AG20443 (cell line): Measurements from ENCODE around the gene CACNA2D4.

ENCODE experiments used
- DNase-seq: peaks from one replicate; pipeline ENCODE4 v3.0.0; 2012; ENCODE audit warnings: low spot score, mixed read lengths

Gene CACNA2D4

DNA sequence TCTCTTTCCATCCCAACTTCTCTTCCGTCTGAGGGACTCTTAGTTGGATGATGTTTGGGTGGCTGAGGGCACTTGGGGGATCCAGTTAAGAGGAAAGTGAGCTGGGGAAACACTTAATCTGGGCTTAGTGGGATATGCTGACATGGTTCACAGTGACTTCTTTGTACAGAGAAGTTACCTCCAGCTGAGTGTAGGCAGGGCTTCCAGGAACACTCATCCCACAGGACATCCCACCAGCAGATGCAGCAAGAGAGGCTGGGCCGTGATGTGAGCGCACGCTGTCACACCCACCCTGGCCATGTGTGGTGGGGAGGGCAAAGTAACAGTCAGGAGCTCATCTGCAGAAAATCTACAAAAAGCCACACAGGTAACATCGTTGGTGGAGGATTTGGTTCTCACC lies 832 bp upstream of the CACNA2D4 start:
- peak; percentile 4 for DNase-seq

DNA sequence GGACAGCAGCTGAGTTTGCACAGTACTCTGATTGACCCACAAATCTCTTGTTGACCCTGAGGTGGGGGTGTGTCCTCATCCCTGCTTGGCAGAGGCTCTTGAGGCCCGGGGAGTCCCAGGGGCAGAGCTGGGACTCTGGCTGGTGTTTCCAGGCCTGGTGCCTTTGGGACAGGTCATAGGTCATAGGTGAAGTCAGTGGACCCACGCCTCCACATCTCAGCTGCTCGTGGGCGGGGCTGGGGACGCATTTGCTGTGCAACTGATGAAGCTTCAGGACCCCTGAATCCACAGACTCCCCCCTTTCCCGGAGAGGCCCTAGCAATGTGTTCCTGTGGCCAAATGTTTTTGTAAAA lies 408 bp upstream of the CACNA2D4 start:
- DNase-seq = no peak

DNA sequence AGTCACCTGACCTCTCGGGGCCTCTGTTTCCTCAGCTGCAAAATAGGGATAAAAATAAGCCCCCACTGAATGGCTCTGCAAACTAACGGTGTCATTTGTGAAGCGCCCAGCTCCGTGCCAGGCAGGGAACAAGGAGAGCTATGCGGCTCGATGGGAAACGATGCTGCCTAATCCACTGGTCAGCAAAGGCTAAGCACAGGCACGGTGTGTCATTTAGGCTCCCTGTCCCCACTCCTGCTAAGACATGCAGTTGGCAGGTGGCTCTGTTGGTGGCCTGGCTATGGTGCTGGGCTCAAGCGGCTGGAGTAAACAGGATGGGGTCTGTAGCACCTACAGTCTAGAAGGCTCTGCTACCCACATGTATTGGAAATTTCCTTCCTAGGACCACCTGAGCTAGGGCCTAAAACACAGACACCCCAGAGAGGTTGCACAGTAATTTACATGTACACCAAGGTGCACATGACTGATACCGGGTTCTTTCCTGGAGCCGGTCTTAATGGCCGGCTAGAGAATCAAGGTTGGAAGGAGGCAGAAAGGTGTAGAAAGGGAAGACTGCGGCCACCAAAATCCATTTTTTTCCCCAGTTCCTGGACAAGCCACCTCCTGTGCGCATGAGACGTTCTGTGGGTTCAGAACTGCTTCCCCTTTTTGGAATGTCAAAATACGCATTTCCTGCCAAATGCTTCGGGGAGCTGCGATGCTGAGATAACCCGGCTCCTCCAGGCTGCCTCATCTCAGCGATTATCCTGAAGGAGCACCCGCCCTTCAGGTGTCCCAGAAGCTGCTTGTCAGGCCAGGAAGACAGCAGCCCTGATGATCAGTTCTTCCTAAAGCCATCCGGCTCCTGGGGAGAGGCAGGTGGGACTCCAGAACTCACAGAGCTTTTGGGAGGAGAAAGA lies 1.0 kb downstream of the CACNA2D4 start:
- peak; percentile 7 for DNase-seq

DNA sequence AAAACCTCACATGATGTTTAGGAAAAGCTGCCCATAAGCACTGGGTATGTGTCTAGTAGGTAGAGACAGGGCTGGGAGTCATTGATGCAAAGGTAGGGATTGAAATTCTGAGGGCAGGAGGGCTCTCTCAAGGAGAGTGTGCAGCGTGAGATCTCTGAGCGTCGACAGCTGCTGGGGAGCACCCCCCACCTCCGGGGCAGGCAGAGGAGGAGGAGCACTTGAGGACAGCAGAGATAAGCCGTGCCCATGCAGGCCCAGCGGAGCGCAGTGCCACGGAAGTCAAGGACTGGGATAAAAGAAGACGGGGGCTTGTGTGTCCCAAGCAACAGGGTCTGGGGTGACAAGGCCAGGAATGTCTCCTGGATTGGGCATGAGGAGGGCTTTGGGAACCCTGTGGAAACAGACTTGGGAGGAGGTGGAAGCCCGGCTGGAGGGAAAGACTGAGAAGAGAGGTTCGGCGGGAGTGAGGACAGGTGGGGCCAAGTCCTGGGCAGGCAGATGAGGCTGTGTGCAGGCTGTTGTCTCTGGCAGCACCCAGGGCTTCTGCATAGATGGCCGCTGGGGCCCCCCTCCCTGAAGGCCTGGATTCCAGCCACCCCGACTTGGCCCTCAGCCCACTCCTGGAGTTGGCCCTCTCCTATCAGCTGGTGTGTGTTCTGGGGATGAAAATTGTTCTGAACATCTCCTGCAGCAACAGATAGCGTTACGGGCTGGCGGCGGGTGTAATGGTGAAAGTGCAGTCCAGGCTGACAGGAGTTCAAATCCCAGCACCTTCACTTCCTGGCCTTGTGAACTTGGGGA lies 1.9 kb downstream of the CACNA2D4 start:
- DNase-seq = peak; percentile 8

DNA sequence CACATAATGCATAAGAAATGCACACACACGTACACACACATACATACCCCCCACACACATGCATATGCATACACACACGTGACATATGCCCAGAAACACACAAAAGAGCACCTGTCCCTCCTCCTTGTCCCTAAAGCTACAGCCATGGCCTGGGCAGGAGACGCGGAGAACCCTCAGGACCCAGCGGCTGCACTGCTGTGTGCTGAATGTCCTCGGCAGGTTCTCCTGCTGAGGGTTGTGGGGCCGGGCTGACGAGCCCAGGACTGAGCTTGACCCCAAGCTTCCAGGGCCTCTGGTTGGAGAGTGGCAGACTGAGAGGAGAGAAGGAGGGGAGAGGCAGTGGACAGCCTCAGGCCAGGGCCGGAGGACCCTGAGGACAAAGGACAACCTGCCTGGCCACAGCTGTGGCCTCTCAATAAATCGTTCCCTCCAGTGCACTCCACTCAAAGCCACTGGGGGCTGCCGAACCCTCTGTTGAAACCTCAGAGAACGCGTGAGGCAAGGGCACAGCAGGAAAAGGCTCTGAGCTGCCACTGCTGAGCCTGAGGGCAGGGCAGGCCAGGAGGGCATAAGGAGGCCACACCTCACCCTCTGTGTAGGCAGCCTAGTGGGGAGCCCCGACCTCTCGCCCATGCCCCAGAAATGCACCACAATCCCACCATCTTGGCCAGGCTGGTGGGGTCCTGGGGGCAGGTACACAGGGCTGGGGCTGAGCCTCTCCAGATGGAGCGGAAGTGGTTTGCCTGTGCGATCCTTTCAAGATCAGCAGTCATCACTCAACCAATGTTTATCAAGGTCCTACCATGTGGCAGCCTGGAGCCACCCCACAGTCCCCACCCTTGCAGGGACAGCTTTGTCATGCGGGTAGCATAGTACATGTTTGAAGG lies 3.1 kb downstream of the CACNA2D4 start:
- DNase-seq = peak; percentile 7

DNA sequence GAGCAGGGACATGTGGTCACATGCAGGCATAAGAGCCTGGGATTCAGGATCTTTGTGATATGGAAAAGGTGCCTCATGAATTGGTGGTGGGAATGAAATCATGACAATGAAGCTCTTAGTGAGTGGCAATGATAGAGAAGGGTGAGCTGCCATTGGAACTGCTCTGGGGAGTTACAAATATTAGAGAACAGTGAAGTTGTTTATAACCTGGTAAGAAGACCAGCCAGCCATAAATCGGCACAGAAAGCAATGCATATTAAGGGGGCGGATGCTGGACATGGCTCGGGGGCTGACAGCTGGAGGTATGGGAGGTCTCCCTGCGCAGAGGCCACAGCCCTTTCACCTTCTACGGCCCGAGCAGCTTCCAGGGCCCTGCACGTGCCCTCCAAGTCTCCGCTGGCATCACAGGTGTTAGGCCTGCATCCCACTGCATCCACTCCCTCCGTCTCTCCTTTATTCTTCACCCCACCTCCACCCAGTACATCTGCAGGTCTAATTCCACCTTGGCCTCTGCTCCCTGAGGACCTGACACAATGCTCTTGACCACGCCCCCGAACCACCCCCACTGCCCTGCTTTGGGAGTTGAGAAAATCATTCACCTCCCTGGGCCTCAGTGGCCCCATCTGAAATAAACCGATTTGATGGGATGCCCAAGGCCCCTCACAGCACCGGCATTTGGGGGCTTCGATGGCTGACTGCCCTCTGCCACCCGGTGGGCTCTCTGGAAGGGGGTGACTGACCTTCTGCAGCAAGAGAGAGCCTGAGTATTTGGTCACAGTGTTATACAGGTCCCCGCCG lies 4.1 kb downstream of the CACNA2D4 start:
- peak; percentile 4 for DNase-seq

DNA sequence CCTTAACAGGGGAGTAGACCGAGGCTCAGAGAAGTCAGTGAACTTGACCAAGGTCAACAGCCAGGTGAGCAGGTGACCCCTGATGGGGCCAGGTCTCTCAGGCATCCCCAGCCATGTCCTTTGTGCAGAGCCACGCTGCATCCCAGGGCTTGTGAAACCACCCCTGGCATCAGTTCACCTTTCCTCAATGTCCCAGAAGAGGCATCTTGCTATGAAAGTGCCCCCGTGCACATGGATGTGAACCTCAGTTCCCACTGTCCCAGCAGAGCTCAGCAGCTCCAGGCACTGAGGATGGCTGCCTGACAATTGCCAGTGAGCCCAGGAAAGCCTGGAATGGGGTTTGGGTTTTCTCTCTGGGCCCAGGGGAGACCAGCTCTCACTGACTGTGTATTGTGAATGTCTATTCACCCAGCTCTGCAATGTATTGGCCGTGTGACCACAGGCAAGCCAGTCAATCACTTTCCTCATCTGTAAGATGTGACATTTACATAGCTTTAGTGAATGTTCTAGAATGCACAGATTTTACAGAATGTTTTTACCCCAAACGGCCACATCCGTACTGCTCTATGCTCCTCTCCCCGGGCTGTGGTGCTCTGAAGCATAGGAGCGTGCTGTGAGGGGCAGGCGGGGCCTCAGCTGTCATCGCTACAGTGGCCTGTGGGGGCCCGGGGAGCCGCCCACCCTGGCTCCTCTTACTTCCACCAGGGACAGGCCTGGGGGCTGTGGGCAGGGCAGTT lies 4.9 kb downstream of the CACNA2D4 start:
- peak; percentile 7 for DNase-seq

DNA sequence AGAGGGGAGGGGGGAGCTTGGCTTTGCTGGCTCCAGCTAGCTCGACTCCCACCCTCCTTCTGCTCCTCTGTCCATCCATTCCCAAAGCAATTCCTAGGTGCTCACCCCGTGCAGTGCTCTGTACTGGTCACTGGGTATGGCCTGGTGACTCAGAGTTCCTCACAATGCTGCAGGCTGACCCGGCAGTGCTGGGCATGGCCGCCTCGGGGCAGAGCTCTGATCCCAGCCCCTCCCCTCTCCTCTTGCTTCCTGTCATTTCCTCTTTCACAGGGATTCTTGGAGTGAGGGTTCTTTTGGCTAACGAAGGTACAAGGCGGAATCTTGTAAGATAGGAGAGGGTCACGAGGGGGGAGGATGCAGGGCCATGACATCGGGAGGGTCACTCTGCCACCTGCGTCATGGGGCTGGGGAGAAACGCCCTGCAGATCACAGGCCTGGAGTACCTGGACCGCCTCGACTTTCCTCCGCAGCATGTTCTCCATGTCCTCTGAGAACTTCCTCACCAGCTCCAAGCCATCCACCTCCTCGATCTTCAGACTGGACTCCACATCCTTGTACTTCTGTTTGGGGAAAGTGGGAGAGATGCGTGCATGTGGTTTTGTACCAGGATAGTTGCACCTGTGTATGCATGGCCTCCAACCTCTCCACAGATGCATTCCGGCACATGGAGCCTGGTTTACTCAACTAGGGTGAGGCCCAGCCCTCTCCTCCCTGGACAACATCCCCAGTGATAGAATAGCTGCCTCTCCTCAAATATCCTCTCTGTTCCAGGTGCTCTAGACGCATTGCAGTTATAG lies 5.7 kb downstream of the CACNA2D4 start:
- peak; percentile 73 for DNase-seq

DNA sequence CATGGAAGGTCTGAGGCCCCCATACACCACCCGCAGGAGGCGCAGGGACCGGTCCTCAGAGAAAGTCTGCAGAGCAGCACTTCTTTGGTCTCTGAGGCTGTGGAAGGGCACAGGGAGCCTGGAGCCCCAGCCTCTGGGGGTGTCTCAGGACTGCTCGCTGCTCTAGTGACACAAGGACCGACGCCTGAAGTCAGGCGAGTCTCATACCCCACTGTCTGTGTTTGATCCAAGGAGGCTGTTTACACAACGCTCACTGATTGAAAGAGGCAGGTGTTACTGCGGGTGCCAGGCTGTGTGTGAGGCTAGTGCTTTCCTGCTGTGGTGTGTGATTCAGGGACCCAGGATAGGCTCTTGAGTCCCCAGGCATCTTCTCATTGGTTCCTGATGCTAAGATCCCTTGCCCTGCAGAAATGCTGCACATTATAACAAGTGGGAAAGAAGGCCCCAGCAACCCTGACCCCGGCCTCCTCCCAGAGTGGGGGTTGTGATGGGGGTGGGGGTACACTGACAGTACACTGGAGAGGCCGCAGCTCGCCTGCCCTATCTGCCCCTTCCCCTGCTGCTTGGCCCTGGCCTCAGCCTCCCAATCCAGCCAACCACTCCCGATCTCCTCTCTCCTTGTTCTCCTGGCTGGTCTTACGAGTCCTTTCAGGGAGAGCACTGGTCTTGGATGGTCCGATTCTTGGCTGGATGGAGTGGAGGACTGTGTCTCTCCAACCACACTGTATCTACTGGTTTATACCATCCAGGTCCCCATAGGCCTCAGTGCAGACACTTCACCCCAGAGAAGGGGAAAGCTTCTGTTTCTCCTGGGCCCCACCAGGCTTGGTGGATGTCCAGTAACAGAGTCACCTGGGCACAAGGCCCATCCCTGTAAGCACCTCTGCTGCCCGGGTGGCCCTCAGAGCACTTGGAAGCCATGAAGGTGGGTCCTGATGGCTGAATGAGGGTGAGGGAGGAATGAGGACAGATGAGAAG lies 6.6 kb downstream of the CACNA2D4 start:
- DNase-seq = peak; percentile 11

DNA sequence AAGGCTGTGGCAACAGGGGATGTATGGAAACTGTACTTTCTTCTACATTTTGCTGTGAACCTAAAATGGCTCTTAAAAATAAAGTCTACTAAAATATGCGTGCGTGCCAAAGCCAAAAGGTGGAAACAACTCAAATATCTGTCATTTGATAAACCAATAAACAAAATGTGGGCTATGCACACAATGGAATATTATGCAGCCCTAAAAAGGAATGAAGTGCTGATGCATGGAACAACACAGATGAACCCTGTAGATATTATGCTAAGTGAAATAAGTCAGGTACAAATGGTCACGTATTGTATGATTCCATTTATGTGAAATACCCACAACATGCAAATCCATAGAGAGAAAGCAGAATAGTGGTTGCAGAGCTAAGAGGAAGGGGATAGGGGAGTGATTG lies 8.0 kb downstream of the CACNA2D4 start:
- no peak for DNase-seq

DNA sequence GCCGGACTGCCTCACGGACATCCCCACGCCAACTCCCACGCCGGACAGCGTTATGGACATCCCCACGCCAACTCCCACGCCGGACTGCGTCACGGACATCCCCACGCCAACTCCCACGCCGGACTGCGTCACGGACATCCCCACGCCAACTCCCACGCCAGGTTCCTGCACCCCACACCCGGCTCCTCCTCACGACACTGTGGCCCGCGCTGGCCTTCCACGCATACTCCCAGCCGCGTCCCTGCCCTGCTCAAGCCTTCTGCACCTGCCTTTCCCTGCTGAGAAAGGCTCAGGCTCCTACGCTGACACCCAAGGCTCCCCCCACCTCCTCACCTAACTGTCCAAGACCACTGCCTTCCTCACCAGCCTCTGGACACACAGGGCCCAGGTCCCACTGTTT lies 9.7 kb downstream of the CACNA2D4 start:
- DNase-seq = peak; percentile 7

DNA sequence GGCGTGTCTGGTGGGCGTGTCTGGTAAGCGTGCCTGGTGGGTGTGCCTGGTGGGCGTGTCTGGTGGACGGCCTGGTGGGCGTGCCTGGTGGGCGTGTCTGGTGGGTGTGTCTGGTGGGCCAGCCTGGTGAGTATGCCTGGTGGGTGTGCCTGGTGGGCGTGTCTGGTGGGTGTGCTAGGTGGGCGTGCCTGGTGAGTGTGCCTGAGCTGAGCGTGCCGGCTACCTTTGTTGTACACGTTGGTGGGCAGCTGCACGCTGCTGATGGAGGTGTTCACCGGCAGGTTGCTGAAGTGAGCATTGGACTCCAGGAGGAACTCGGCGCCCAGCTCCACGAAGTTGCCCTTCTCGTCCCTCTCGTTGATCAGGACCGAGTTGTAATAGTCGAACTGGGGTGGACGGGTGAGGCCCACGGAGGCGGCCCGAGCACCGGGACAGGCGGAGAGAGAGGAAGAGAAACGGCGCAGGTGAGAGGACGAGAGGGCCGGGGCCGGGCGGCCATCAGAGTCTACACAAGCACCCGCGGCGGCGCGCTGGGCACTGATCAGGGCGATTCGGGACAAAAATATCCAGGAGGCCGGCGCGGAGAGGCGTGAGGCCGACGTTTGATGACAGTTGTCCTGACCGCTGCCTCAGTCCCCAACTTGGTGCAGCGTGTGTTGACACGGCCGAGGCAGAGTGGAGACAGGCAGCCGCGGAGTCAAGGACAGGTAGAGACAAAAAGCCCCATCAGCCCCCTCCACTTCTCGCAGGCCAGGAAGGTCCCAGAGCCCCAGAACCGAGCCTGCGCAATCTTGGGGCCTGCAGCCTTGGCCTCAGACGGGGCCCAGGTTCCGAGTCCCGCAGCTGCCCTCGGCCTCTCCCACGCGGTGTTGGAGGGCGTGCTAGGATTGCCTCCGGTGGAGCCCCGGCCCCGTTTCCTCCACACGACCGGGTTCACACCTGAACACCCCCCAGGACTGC lies 10.5 kb downstream of the CACNA2D4 start:
- peak; percentile 25 for DNase-seq

DNA sequence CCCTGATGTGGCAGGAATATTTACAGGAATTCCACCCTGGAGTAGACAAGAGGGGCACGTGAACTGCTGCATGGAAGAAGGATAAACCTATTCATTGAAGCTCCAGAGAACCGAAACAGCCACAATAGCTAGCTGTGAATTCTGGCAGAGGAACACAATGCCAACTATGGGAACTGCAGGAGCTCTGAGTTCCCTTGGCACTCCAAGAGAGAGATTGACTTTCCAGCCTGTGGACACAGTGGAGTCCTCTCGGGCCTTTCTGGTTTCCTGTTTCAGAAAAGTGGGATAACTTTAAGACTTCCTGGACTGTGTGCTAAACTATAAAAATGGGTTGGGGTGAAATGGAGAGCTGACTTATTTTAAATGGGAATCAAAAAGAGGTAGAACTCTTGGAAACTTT lies 11.9 kb downstream of the CACNA2D4 start:
- no peak for DNase-seq

DNA sequence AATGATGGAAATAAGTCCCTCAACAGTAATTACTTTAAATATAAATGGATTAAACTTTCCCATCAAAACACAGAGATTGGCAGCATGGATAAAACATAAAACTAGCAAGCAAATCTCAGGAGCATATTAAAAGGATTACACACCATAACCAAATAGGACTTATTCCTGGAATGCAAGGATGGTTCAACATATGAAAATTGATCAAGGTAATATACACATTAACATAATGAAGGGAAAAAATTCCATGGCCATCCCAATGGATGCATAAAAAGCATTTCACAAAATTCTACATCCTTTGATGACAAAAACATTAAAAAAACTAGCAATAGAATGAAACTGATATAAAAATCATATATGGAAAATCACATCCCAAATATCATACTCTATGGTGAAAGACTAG lies 13.6 kb downstream of the CACNA2D4 start:
- DNase-seq = no peak

DNA sequence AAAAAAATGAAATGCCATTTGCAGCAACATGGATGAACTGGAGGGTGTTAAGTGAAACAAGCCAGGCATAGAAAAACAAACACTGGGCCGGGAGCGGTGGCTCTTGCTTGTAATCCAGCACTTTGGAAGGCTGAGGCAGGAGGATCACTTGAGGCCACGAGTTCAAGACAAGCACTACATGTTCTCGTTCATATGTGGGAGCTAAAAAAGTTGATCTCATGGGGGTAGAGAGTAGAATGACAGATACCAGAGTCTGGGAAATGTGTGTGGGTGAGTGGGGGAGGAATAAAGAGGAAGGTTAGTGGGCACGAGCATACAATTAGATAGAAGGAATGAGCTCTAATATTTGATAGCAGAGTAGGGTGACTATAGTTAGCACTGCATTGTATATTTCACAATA lies 21.5 kb downstream of the CACNA2D4 start:
- DNase-seq = no peak

DNA sequence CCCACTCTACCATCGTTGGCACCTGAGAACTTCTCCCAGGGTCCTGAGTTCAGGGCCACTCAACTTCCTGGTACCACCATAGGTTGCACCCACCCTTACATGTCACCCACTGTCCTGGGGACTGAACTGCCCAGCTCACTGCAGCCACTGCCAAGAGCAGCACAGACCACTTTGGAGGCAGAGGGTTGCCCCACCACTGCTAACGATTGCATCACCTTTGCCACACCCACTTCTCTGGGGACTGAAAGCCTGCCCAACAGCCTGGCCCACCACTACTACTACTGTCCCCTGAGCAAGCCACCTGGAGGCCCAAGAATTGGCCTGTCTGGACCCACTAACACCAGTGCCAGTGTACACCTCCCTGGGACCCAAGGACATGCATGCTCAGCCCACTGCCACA lies 27.6 kb downstream of the CACNA2D4 start:
- no peak for DNase-seq

DNA sequence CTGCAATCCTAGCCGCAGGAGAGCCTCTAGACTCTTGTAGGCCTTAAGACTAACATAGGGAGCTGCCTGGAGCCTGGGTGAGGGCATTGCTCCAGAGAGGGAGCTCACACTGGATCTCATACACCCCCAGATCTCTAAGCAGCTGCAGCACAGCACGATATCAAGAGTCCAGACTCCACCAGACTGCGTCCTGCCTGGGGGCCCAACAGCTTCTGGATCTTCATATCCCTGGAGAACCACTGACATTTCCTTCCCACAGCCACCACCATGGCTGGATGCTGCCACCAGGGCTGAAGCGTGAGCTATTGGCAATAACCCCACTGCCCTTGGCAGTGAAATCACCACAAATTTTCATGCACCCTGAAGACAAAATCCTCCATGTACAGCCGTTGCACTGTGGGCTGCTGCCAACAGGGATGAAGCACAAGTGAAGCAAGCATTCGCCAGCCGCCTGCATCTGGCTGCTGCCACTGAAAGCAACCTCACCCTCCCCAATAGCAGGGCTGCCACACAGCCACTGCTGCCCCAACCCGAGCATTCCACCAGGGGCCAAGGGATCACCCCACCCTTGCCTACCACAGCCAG lies 28.2 kb downstream of the CACNA2D4 start:
- no peak for DNase-seq
